Measurements from ENCODE around the gene KLHDC3.

Gene KLHDC3

DNA sequence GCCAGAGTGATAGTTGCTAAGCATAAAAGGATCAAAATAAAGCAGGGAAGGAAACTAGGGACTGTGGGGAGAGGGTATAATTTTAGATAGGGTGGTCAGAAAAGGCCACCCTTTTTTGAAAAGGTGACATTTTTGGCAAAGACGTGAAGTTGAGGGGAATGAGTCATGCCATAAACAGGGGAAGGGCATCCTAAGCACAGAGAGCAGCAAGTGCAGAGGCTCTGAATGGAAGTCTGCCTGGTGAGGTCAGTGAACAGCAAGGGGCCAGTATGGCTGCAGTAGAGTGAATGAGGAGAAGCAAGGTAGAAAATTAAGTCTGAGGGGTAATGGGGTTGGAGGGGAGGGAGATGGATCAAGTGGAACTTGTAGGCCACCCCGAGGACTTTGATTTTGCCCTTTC lies 47.8 kb downstream of the KLHDC3 start:
- no peak overlapping the region for H3K4me3 ChIP-seq (ENCODE audit: low read length)
- no peak overlapping the region for H3K4me2 ChIP-seq (ENCODE audit: low read length)
- H3K36me3 ChIP-seq (ENCODE audit: insufficient read depth, low read length): peaks cover 8% of the 10 kb centered on the region
- H3K4me1 ChIP-seq (ENCODE audit: control insufficient read depth, insufficient read depth, low read length): peaks cover 15% of the 10 kb centered on the region
- H3K27me3 ChIP-seq (ENCODE audit: control insufficient read depth, insufficient read depth, low read length): no peaks in the 10 kb centered on the region
- H3K9me3 ChIP-seq (replicated peaks; ENCODE audit: low read length): no peaks in the 10 kb centered on the region
- H3K9ac ChIP-seq (ENCODE audit: low read depth, low read length): no peak overlapping the region

DNA sequence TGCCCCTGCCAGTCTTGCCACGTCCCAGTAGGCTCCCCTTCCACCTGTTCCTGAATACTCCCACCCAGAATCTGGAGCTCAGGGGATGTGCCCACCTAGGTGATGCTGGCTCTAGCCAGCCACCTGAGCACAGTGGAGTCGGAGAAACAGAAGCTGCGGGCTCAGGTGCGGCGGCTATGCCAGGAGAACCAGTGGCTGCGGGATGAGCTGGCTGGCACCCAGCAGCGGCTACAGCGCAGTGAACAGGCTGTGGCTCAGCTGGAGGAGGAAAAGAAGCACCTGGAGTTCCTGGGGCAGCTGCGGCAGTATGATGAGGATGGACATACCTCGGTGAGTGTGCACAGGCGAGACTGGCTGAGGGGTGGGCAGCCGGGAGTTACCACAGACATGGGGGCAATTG lies 48.8 kb downstream of the KLHDC3 start:
- H3K27me3 ChIP-seq (ENCODE audit: control insufficient read depth, insufficient read depth, low read length): no peaks in the 10 kb centered on the region
- peaks cover 15% of the 10 kb centered on the region for H3K4me1 ChIP-seq (ENCODE audit: control insufficient read depth, insufficient read depth, low read length)
- no peak overlapping the region for H3K4me2 ChIP-seq (ENCODE audit: low read length)
- peaks cover 5% of the 10 kb centered on the region for H3K36me3 ChIP-seq (ENCODE audit: insufficient read depth, low read length)
- H3K4me3 ChIP-seq (ENCODE audit: low read length): no peak overlapping the region
- H3K9me3 ChIP-seq (replicated peaks; ENCODE audit: low read length): no peaks in the 10 kb centered on the region
- H3K9ac ChIP-seq (ENCODE audit: low read depth, low read length): no peak overlapping the region

DNA sequence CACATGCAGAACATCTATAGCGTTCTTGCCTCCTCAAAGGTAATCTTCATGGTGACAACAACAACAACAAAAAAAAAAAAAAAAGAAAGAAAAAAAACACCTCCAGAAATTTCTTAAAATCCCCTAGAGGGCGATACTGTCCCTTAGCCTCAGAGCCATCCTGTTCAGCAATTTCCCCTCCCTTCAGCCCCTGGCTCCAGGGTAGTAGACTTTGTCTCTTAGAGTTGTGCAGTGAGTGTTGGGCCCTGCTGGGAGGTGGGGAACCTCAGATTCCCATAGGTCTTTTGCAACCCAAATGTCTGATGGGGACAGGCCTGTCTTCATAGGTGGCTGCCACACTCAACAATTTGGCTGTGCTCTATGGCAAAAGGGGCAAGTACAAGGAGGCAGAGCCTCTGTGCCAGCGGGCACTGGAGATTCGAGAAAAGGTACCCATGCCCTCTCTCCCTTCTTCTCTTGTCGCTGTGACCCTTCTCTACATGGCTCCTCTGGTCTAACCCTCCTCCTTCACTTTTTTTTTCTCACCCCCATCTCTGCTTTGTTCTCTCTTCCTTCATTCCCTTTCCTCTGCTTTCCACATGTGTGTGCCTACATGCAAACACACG lies 56.1 kb downstream of the KLHDC3 start:
- Histone ChIP-seq H3K4me2 (ENCODE audit: low read length) (no peak overlapping the region), H3K9me3 (replicated peaks; ENCODE audit: low read length) (no peaks in the 10 kb centered on the region), H3K36me3 (ENCODE audit: insufficient read depth, low read length) (peaks cover 6% of the 10 kb centered on the region), H3K9ac (ENCODE audit: low read depth, low read length) (no peak overlapping the region), H3K4me3 (ENCODE audit: low read length) (no peak overlapping the region), H3K27me3 (ENCODE audit: control insufficient read depth, insufficient read depth, low read length) (no peaks in the 10 kb centered on the region), H3K4me1 (ENCODE audit: control insufficient read depth, insufficient read depth, low read length) (peaks cover 1% of the 10 kb centered on the region)

Data from skeletal muscle satellite cell (primary cell).